Activated CD8-positive, alpha-beta T cell treated with anti-CD3 and anti-CD28 coated beads for 36 hours (primary cell): ENCODE data around the gene ATP7B. TPM values are rescaled to one million over a fixed set of nuclear protein-coding genes. Genes with fewer than 3 reads are reported as not detected.

Experiments
- ATAC-seq: fragments of 200-7000 bp; cut with Tn5 transposase; one replicate; pipeline ENCODE4 v1.10.0; 2021; ENCODE audit warnings: mild to moderate bottlenecking, moderate library complexity
- CTCF ChIA-PET: fragments of 350-600 bp; sonication (Branson Sonifier 250); formaldehyde crosslinking; loops from one replicate; lab custom pipeline; 2021; ENCODE audit warnings: antibody characterized with exemption; lab: Charles Lee
- POLR2A ChIA-PET: fragments of 350-600 bp; sonication (Branson Sonifier 250); formaldehyde crosslinking; loops from one replicate; lab custom pipeline; 2021; ENCODE audit warnings: antibody characterized with exemption; lab: Charles Lee
- DNase-seq: peaks from one replicate; pipeline ENCODE4 v3.0.0-alpha.2; 2020
- H3K27ac Mint-ChIP-seq: one replicate; pipeline ENCODE4 v1.8.0; 2021; ENCODE audit warnings: mild to moderate bottlenecking, mixed read lengths
- H3K27me3 Mint-ChIP-seq: one replicate; pipeline ENCODE4 v1.8.0; 2021; ENCODE audit warnings: mixed read lengths
- H3K36me3 Mint-ChIP-seq: one replicate; pipeline ENCODE4 v1.8.0; 2021; ENCODE audit warnings: low read depth, mixed read lengths
- H3K4me1 Mint-ChIP-seq: one replicate; pipeline ENCODE4 v1.8.0; 2021; ENCODE audit warnings: low read depth, mixed read lengths
- H3K4me3 Mint-ChIP-seq: one replicate; pipeline ENCODE4 v1.8.0; 2021; ENCODE audit warnings: mild to moderate bottlenecking, moderate library complexity, mixed read lengths
- H3K9me3 Mint-ChIP-seq: one replicate; pipeline ENCODE4 v1.8.0; 2021; ENCODE audit warnings: mixed read lengths
- intact Hi-C: fragments of 100-400 bp; cut with micrococcal nuclease; formaldehyde crosslinking; loops from one replicate; pipeline ENCODE4 v1.10.0; 2022
- total RNA-seq, 2 experiments: library from RNA; stranded (reverse); gene quantifications; one replicate each; pipeline ENCODE4 v1.2.3, GENCODE V29; 2021
- TF ChIP-seq, protein P1 (sequence below): fragments of 200-600 bp; IDR thresholded peaks from one replicate; pipeline ENCODE4 v1.8.0; 2022; ENCODE audit warnings: antibody characterized with exemption, mild to moderate bottlenecking

ATP7B gene
- total RNA-seq, 2 experiments from 2014 or later: 1.1 TPM

DNA sequence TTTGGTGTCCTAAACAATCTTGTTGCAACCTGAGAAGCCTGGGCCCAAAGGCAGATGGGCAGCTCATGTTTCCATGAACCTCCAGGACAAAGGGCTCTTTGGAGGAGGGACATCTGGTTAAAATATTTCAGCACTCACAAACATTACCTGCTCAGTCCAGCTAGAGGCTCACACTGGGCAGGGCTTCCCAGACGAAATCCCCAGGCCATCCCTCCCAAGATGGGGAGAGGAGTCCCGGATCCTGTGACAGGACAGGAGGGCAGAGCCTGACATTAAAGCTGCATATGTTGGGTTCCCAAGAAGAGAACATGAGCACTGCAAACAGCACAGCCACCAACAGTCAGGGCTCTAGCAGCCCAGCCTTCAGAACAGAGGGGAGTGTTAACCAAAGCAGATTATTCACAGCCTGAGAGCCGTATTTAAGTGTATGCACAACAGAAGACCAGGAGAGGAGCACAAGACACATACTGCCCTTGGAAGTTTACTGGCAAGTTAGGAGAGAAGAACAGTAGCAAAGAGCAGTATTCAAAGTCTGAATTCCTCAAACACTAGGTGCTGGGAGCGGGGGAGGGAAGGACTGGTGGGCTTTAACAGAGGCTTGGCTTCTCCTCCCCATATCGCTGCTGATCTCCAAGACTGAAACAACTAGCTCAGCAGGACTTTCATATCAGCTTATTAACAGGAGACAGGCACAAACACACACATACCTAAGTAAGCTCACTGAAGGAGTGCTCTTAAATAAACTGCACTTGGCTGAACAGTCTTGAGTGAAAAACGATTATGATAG is 12.3 kb downstream of the ATP7B start:
- intact Hi-C loops: no loop called here
- ChIA-PET CTCF (interaction anchor here (0.9 to 6.8 kb wide), 4 partner anchors 128 to 451 kb away, joined by 3 to 62 read pairs (median 3); partner anchors contain the start of gene NEK5), POLR2A (interaction anchor here (1.2 kb wide), 1 partner anchor 129 kb away, joined by 5 read pairs; no protein-coding TSS in a partner anchor)
- TF ChIP-seq, protein P1, sequence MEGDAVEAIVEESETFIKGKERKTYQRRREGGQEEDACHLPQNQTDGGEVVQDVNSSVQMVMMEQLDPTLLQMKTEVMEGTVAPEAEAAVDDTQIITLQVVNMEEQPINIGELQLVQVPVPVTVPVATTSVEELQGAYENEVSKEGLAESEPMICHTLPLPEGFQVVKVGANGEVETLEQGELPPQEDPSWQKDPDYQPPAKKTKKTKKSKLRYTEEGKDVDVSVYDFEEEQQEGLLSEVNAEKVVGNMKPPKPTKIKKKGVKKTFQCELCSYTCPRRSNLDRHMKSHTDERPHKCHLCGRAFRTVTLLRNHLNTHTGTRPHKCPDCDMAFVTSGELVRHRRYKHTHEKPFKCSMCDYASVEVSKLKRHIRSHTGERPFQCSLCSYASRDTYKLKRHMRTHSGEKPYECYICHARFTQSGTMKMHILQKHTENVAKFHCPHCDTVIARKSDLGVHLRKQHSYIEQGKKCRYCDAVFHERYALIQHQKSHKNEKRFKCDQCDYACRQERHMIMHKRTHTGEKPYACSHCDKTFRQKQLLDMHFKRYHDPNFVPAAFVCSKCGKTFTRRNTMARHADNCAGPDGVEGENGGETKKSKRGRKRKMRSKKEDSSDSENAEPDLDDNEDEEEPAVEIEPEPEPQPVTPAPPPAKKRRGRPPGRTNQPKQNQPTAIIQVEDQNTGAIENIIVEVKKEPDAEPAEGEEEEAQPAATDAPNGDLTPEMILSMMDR: no peak
- no peak for ATAC-seq
- no peak for DNase-seq
- no peaks in the 10 kb centered on the region for H3K36me3 Mint-ChIP-seq
- H3K27me3 Mint-ChIP-seq: peaks cover 10% of the 10 kb centered on the region
- H3K27ac Mint-ChIP-seq: no peak overlapping the region
- H3K9me3 Mint-ChIP-seq: no peaks in the 10 kb centered on the region
- no peak overlapping the region for H3K4me3 Mint-ChIP-seq
- H3K4me1 Mint-ChIP-seq: no peaks in the 10 kb centered on the region

DNA sequence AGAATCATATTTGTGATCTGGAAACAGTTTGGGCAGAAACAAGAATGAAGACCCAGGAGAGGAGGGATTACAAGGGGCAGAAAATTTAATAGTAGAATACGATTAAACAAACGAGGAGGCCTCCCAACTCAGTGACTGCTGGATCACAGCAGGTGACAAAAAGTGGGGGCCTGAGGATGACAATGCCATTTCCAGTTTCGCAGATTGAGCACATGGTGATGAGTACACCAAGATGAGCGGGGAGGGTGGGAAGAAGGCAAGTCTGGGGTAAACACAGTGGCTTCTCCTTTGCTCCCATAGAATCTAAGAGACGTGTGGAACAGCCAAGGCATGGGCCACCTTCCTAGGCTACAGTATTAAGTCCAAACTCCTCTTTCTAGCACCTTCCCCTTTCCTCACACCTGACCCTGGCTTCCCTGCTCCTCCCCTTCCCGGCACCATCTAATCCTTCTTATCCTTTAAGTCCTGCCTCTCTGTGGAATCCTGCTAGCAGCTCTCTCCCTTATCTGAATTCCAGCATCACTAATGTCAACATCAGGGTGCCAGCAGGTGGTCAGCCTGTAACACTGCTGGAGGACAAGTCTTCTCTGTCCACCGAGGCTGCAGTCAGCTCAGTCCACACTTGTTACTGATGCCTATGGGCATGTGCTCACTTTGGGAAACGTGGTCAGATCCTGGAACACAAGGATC is 13.5 kb downstream of the ATP7B start:
- TF ChIP-seq, protein P1: no peak
- no peak for ATAC-seq
- Mint-ChIP-seq H3K4me1 (no peaks in the 10 kb centered on the region), H3K27ac (no peak overlapping the region), H3K36me3 (no peaks in the 10 kb centered on the region), H3K9me3 (no peaks in the 10 kb centered on the region), H3K27me3 (peaks cover 10% of the 10 kb centered on the region), H3K4me3 (no peak overlapping the region)
- DNase-seq: no peak
- intact Hi-C loops: no loop called here
- ChIA-PET CTCF (interaction anchor here (1.1 to 6.8 kb wide), 2 partner anchors 129 to 452 kb away, joined by 3 to 62 read pairs; partner anchors contain the start of gene NEK5), POLR2A (interaction anchor here (1.0 kb wide), 1 partner anchor 19 kb away, joined by 3 read pairs; no protein-coding TSS in a partner anchor)

DNA sequence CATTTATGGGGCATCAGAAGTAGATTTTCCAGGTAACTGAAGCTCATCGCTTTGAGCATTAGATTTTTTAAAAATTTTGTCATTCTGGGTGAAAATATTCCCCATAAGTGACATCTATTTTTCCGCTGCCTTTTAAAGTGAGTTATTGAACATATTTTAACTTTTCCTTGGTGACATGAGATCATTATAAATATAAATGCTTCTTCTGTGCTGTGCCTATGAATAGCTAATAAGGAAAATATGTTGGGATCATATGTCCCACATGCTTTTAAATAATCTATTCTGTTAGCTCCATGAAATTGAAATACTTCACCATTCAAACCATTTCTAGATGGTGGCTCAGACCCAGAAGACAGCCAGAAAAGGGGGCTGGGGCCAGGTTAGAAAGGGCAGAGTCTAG is 14.1 kb downstream of the ATP7B start:
- CTCF ChIA-PET: no interaction called here
- H3K36me3 Mint-ChIP-seq: no peaks in the 10 kb centered on the region
- H3K9me3 Mint-ChIP-seq: no peaks in the 10 kb centered on the region
- DNase-seq: no peak
- no peak for ATAC-seq
- H3K4me1 Mint-ChIP-seq: no peaks in the 10 kb centered on the region
- POLR2A ChIA-PET: interaction anchor here (1.0 kb wide), 1 partner anchor 19 kb away, joined by 3 read pairs; no protein-coding TSS in a partner anchor
- H3K27me3 Mint-ChIP-seq: peaks cover 10% of the 10 kb centered on the region
- TF ChIP-seq, protein P1: no peak
- no peak overlapping the region for H3K4me3 Mint-ChIP-seq
- H3K27ac Mint-ChIP-seq: no peak overlapping the region
- intact Hi-C loops: no loop called here

DNA sequence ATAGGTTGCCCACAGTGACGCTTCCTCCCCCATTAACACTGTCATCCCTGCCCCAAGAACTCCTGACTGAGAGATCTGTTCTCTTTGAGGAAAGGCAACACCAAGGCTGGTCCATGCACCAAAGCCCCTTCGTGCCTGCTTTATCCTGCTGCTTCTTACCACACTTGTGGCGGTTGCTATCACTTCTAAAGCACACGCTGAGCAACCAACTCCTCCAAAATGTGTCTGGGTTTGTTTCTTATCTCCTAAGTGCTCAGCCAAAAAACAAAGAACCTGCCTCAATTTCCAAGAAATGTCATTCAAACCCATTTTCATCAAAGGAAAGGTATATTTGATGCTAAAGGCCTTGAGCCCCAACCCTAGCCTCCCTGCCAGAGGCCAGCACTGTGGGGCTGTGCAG is 14.6 kb downstream of the ATP7B start:
- H3K27ac Mint-ChIP-seq: no peak overlapping the region
- DNase-seq (no peak), ATAC-seq (no peak)
- no peaks in the 10 kb centered on the region for H3K9me3 Mint-ChIP-seq
- H3K27me3 Mint-ChIP-seq: peaks cover 10% of the 10 kb centered on the region
- H3K36me3 Mint-ChIP-seq: no peaks in the 10 kb centered on the region
- H3K4me1 Mint-ChIP-seq: no peaks in the 10 kb centered on the region
- TF ChIP-seq, protein P1: no peak
- ChIA-PET CTCF (no interaction called here), POLR2A (interaction anchor here (1.0 kb wide), 1 partner anchor 18 kb away, joined by 3 read pairs; no protein-coding TSS in a partner anchor)
- intact Hi-C loops: no loop called here
- no peak overlapping the region for H3K4me3 Mint-ChIP-seq
